SK-N-DZ (cell line): Measurements from ENCODE around the gene IQCE.

Experiments used
- DNase-seq: peaks from one replicate; pipeline ENCODE4 v3.0.0-alpha.2; 2015; ENCODE audit warnings: low spot score
- small RNA-seq, 2 experiments: library from RNA; depleted of rRNA; stranded (forward); fragments of <200 nt; gene quantifications; one replicate each; pipeline ENCODE3, GENCODE V24; 2014

Gene IQCE

GRCh38 chr7:2661096-2661449 is 102.3 kb downstream of the IQCE start:
- DNase-seq: no peak

GRCh38 chr7:2661602-2662272 is 103.0 kb downstream of the IQCE start:
- DNase-seq: no peak

DNA sequence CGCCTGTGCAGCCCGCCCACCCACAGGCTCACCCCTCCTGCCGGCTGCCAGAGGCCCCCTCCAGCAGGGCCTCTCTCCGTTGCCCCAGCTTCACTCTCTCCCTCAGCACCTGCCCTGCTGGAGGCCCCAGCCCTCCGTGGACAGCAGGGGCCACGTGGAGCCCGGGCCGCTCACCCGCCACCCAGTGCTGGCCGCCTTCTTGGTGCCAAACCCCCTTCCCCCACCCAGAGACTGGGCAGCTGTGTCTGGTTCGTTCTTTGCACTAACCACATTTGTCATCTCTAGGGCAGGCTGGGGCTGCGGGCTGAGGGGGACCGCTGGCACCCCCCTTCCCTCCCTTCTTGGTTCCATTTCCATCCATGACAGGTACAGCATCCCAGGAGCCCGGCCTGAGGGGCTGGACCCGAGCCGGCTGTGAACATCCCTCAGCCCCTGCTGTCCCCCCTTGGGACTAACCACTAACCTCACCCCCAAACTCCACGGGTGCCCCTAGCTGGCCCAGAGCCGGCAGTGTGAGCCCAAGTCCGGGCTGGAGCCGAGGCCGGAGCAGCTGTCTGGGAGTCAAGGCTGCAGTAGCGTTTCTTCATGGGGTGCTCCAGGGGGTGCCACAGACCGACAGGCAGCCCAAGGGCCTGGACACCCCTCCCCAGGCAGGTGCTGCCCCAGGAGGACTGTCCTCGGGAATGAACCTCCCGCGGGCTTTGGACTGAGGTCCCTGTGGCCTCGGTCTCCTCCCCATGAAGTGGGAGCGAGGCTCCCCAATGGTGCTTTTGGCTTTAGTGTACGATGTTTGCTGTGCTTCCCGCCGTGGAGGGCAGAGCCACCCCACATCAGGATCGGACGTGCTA is 103.7 kb downstream of the IQCE start:
- no peak for DNase-seq

DNA sequence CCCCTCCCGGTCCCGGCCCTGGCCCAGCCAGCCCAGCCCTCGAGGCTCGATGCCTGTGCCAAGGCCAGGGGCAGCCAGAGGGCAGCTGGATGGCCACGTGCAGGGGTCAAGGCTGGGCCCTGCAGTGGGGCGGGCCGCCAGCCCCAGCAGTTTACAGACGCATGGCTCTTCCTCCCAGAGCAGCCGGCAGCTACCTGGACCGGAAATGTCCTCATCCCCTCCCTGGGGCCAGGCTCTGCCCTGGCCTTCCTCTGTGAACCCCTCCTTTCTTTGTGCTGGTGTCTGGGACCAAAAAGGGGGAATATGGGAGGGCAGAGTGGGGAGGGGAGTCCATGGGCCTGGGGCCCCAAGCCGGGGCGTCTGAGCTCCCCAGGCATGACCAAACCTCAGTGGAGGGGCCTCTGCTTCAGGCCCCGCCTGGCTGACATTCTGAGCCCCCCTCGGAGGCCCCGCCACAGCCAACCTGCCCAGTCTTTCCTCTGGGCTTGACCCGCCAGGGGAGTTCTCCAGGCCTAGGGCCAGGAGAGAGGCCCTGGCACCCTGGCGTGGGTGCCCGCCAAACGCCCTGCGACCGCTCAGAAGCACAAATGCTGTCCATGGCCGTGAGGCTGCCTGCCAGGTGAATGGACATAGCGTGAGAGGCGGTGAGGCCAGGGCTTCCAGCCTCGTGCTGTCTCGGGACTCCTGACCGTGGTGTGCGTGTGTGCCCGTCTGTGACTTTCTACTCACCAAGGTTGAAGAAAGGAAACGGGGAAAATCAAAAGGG is 104.5 kb downstream of the IQCE start:
- DNase-seq: no peak

GRCh38 chr7:2663960-2664359 is 105.2 kb downstream of the IQCE start:
- DNase-seq: no peak

Small RNA genes within 50 kb of the gene (small RNA-seq; reads per million reads assigned to genes)
- gene MIR4648: 0 to 0.04 reads per million in 2 experiments
